HG03439 (cell line): ENCODE measurements around the gene MGST2.

Experiments
- ATAC-seq: cut with Tn5 transposase; IDR thresholded peaks from one replicate; pipeline ENCODE4 v1.9.1; 2021; ENCODE audit warnings: mild to moderate bottlenecking, moderate library complexity; ENCODE audit not compliant: unreplicated experiment

The MGST2 gene

DNA sequence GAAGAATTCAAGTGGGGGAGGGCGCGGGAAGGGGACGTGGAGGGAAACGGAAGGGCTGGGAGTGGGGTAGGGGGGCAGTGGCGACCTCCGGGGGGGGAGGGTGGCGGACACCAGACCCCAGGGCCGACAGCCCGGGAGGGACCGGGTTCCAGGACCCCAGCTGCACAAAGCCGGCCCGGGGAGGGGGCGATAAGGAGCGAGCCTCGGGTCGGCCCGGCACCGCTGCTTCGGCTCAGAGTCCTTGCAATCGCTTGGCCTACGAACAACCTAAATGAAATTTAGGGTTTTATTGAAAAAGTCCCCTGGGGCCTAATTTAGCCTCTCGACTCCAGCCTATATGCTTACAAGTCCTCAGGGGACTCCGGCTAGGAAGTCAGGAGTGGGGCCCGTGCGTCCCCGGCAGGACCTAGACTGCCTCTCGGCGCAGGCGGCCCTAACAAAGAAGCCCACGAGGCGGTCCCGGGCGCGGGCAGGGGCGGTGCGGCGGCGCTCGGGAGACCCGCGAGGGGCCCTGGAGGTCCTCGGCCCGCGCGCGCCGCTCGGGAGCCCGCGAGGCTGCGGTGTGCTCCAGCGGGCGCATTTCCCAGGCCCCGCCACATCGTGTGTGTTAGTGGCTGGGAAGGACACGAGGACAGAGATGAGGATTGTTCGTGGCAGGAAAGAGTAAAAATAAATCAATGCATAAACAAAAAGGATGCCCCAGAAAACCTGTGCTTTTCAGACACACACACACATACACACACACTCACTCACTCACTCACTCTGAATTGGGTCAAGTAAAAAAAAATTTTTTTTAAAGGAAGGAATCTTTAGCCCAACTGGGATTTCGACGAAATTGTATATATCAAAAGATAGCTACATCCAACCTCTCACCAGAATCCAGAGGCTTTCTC lies 70.0 kb downstream of the MGST2 start:
- no peak for ATAC-seq

DNA sequence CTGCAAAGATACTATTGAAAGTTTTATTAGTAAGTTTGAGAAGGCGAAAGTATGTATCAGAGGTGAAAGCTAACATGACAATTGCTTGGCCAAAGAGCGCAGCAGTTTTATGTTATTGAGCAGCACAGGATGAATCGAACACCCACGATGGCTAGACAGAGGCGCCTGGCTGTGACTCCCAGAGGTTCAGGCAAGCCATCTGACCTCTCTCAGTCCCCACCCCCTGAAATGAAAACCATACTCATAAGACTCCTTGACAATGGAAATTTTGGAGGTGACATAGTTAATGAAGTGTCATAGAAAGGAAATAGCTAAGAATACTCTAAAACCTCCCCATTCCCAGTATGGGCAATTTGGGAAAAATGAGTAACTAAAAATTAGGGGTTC lies 70.6 kb downstream of the MGST2 start:
- ATAC-seq = no peak

DNA sequence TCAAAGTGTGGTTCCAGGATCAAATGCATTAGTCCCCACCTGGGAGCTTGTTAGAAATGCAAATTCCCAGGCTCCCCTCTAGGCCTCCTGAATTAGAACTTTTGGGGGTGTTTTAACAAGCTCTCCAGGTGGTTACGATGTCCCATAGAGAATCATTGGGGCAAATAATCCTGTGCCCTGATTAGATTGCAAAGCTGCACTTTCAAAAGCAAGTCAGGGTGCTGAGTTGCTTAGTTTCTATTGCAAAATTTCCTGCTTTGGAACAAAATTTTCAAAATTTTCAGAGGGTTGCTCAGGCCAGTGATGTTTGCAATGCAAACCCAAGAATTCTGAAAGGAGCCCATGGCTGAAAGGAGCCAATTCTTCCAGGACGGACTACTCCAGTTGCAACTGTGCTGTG lies 71.0 kb downstream of the MGST2 start:
- ATAC-seq = no peak

DNA sequence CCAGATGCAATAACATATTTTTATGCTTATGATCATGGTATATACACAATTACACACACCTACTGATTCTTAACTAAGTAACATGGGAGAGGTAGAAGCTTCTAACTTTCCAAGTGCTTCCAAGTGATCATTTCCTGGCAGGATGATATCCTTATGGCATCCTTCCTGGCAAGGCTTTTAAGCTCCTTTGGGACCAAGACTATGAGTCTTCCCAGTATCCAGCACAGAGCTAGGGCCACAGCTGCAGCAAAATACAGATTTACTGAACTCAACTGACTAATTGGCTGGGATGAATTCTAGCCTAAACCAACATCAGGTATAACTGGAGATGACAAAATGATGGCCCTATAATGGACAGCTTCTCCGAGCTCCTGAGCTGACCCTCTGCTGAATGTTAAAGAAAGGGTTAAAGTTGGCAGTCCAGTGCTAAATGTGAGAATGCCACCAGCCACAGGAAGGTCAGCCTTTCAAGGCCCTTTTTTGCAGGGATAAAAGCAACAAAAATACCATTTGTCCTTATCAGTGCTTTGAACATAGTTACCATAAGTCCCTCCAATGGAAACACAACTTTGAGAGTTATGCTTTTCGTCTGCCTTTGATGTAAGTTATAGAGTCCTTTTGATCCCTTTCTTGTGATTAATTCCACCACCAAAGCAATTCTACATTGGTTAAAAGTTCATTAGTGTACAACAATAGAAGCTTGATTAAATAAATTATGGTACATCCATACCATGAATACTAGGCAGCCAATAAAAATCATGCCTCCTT lies 73.4 kb downstream of the MGST2 start:
- ATAC-seq = no peak

DNA sequence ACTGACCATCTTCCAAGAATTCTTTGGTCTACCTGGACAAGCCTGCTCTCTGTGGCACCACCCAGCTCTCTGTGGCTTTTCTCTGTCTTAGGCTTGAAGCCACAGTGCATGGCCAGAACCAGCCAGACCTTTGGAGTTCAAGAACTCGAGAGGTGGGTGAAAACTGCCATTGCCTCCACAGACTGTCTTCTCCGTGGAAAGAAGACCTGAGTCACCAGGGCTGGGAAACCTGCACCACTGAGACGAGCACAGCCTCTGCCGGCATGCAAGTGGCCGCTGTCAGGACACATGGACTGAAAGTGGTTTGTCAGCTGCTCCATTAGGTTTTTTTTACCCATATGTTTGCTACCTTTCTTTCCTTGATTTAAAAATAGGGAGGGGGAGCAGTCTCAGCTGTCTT lies 74.5 kb downstream of the MGST2 start:
- no peak for ATAC-seq

- no peak for ATAC-seq
Observed at GRCh38 chr4:139740531-139741041, 75.0 kb downstream of the MGST2 start.

GRCh38 chr4:139743027-139743426 lies 77.4 kb downstream of the MGST2 start:
- no peak for ATAC-seq

DNA sequence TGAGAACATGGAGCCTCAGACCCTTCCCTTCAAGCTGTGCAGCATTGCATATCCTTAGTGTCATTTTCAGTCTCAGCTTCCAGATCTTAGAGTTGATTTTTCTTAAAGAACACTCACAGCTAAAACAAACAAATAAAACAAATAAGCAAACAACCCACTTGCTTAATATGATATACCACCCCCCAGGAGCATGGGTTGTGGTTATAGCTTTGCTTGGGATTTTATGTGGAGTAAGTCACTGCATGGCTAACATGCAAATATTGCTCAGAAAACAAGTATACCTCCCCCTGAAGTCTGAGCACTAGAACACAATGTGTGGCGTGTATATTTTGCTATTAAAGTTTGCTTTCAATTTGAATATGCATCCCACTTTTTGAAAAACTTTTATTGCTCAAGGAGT lies 78.6 kb downstream of the MGST2 start:
- no peak for ATAC-seq

- ATAC-seq = no peak
Observed at GRCh38 chr4:139745111-139745639, 79.6 kb downstream of the MGST2 start.

- no peak for ATAC-seq
Observed at GRCh38 chr4:139746431-139747171, 81.0 kb downstream of the MGST2 start.

GRCh38 chr4:139749338-139749737 lies 83.7 kb downstream of the MGST2 start:
- no peak for ATAC-seq

DNA sequence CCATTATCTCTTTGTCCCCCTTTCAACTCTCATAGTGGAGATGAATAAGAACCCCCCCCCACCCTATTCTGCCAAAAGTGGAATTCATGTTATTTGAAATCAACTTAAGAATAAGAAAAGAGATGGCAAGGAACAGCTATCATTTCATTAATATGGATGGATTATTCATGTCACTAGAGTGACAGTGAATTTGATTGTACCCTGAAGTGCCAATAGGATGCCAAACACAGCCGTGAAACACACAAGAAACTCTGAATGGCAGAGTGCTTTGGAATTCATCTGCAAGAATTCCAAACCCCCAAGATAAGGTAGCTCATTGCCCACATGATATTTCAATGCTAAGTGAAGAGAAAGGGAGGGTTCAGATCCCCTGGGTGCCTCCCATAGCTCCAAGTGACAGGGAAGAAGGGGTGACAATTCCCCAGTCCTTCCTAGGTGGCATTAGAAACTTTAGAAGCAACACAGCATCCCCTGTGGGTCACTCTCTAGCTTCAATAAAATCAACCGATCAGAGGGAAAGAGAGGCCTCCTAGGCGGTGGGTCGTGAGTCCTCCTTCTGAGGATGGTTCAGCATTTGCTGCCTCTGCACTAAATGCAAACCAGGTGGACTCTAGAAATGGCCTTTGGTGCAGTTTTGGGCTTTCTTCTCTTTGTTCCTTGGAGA lies 84.3 kb downstream of the MGST2 start:
- no peak for ATAC-seq

GRCh38 chr4:139753686-139754085 lies 88.1 kb downstream of the MGST2 start:
- ATAC-seq = no peak
